ENCODE results near the gene ZNF573. TPM values are rescaled to one million over a fixed set of nuclear protein-coding genes. Genes with fewer than 3 reads are reported as not detected.
A peak's percentile ranks its signal among the peaks of the same experiment; 100 is the strongest.

The ZNF573 gene
- total RNA-seq, 2 experiments from 2014 or later = 7.6 to 12.2 TPM

DNA sequence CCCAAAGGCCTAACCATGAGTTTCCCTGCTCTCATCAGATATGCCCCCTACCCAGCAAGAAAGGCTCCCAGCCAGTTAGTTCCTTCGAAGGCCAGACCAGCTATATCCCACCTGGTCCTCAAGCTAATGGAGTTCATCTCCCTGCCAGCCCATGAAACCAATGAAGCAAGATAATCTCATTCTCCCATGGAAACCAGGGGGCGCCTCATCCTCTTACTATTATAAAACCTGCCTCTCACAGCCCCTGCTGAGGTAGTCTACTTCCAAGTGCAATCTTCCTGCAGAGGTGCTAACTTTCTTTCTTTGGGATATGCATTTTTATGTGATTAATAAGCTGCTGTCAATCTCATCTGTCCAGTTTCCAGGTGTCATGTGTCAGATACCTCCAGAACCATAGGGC is 34.0 kb upstream of the ZNF573 start:
- no peak overlapping the region for H2AFZ ChIP-seq (ENCODE audit: low read length)
- H3K4me3 ChIP-seq (ENCODE audit: low read depth, low read length, poor library complexity, severe bottlenecking) = no peak overlapping the region
- 0 out of 2 replicates have a peak, but pooled peaks have one; percentile 14 for TF ChIP-seq CTCF (conservative IDR thresholded peaks at IDR 0.05; ENCODE audit: low read length)
- TF ChIP-seq EZH2phosphoT487 (IDR thresholded peaks at IDR 0.05; ENCODE audit: borderline replicate concordance, low read depth, low read length) = no peak
- DNase-seq (ENCODE audit: low spot score) = no peak
- CTCF ChIA-PET (ENCODE audit: unreplicated experiment) = no interaction called here
- no peak overlapping the region for H3K4me2 ChIP-seq (ENCODE audit: low read length)
- intact Hi-C loops (cut with micrococcal nuclease; ENCODE audit: unreplicated experiment) = no loop called here
- H3K9me2 ChIP-seq (ENCODE audit: insufficient read depth, low read length) = no peaks in the 10 kb centered on the region
- POLR2A ChIA-PET = no interaction called here
- H3K9me3 ChIP-seq (ENCODE audit: low read length) = no peaks in the 10 kb centered on the region
- H3K79me2 ChIP-seq (ENCODE audit: insufficient read depth, low read depth, low read length) = no peaks in the 10 kb centered on the region
- no peak overlapping the region for H3K27ac ChIP-seq (ENCODE audit: low read depth, low read length, poor library complexity, severe bottlenecking)
- no peaks in the 10 kb centered on the region for H3K4me1 ChIP-seq (ENCODE audit: insufficient read depth, low read length, poor library complexity, severe bottlenecking)
- H3K36me3 ChIP-seq (ENCODE audit: insufficient read depth, low read length) = no peaks in the 10 kb centered on the region
- no TSS peak for BruUV-seq (replicated peaks)
- no peaks in the 10 kb centered on the region for H4K20me1 ChIP-seq (ENCODE audit: insufficient read depth, low read length)

DNA sequence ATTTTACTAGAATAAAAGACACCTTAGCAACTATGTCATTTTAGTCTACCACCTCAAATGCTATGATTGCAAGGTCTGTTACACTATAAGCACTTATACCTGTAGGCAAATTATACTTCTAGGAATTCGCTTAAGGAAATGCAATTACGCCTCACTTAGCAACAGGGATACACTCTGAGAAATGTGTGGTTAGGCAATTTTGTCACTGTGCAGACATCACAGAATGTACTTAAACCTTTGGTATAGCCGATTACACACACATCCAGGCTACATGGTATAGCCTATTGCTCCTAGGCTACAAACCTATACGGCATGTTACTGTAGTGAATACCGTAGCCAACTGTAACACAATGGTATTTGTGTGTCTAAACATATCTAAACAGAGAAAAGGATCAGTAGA is 30.0 kb upstream of the ZNF573 start:
- intact Hi-C loops (cut with micrococcal nuclease; ENCODE audit: unreplicated experiment) = no loop called here
- H3K36me3 ChIP-seq (ENCODE audit: insufficient read depth, low read length) = no peaks in the 10 kb centered on the region
- CTCF ChIA-PET (ENCODE audit: unreplicated experiment) = no interaction called here
- no peak overlapping the region for H3K4me2 ChIP-seq (ENCODE audit: low read length)
- H3K9me3 ChIP-seq (ENCODE audit: low read length) = peaks cover 16% of the 10 kb centered on the region
- H3K27ac ChIP-seq (ENCODE audit: low read depth, low read length, poor library complexity, severe bottlenecking) = no peak overlapping the region
- no peak for DNase-seq (ENCODE audit: low spot score)
- H4K20me1 ChIP-seq (ENCODE audit: insufficient read depth, low read length) = no peaks in the 10 kb centered on the region
- POLR2A ChIA-PET = no interaction called here
- no TSS peak for BruUV-seq (replicated peaks)
- no peaks in the 10 kb centered on the region for H3K79me2 ChIP-seq (ENCODE audit: insufficient read depth, low read depth, low read length)
- no peak overlapping the region for H3K4me3 ChIP-seq (ENCODE audit: low read depth, low read length, poor library complexity, severe bottlenecking)
- no peaks in the 10 kb centered on the region for H3K9me2 ChIP-seq (ENCODE audit: insufficient read depth, low read length)
- no peak for TF ChIP-seq CTCF (conservative IDR thresholded peaks at IDR 0.05; ENCODE audit: low read length)
- TF ChIP-seq EZH2phosphoT487 (IDR thresholded peaks at IDR 0.05; ENCODE audit: borderline replicate concordance, low read depth, low read length) = no peak
- no peaks in the 10 kb centered on the region for H3K4me1 ChIP-seq (ENCODE audit: insufficient read depth, low read length, poor library complexity, severe bottlenecking)
- no peak overlapping the region for H2AFZ ChIP-seq (ENCODE audit: low read length)

DNA sequence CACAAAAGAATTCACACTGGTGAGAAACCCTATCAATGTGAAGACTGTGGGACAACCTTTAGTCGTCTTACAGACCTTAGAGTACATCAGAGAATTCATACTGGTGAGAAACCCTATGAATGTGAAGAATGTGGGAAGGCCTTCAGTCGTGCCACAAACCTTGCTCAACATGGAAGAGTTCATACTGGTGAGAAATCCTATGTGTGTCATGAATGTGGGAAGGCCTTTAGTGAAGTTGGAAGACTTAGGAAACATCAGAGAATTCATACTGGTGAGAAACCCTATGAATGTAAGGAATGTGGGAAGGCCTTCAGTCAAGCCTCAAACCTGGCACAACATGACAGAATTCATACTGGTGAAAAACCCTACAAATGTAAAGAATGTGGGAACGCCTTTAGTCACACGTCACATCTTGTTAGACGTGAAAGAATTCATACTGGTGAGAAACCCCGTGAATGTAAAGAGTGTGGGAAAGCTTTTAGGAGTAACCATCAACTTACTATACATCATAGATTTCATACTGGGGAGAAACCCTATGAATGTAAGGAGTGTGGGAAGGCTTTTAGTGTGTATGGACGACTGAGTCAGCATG is 24.0 kb upstream of the ZNF573 start:
- BruUV-seq (replicated peaks) = no TSS peak
- Histone ChIP-seq H3K79me2 (ENCODE audit: insufficient read depth, low read depth, low read length) (no peaks in the 10 kb centered on the region), H3K4me2 (ENCODE audit: low read length) (no peak overlapping the region), H4K20me1 (ENCODE audit: insufficient read depth, low read length) (no peaks in the 10 kb centered on the region), H2AFZ (ENCODE audit: low read length) (no peak overlapping the region), H3K9me2 (ENCODE audit: insufficient read depth, low read length) (no peaks in the 10 kb centered on the region), H3K9me3 (ENCODE audit: low read length) (peaks cover 45% of the 10 kb centered on the region), H3K4me3 (ENCODE audit: low read depth, low read length, poor library complexity, severe bottlenecking) (no peak overlapping the region), H3K36me3 (ENCODE audit: insufficient read depth, low read length) (no peaks in the 10 kb centered on the region), H3K27ac (ENCODE audit: low read depth, low read length, poor library complexity, severe bottlenecking) (no peak overlapping the region), H3K4me1 (ENCODE audit: insufficient read depth, low read length, poor library complexity, severe bottlenecking) (no peaks in the 10 kb centered on the region)
- CTCF ChIA-PET (ENCODE audit: unreplicated experiment) = no interaction called here
- intact Hi-C loops (cut with micrococcal nuclease; ENCODE audit: unreplicated experiment) = no loop called here
- DNase-seq (ENCODE audit: low spot score) = no peak
- POLR2A ChIA-PET = no interaction called here
- TF ChIP-seq EZH2phosphoT487 (IDR thresholded peaks at IDR 0.05; ENCODE audit: borderline replicate concordance, low read depth, low read length) (no peak), CTCF (conservative IDR thresholded peaks at IDR 0.05; ENCODE audit: low read length) (no peak)
